ENCODE measurements around the gene ABCD1. TPM values are rescaled to one million over a fixed set of nuclear protein-coding genes. Genes with fewer than 3 reads are reported as not detected.

ABCD1 gene
- total and polyA plus RNA-seq, 9 of the 15 experiments (the other 6 are each of a cell fraction or from before 2014, with no cell fraction given) = 0.07 to 6.9 (median 2.2) TPM

DNA sequence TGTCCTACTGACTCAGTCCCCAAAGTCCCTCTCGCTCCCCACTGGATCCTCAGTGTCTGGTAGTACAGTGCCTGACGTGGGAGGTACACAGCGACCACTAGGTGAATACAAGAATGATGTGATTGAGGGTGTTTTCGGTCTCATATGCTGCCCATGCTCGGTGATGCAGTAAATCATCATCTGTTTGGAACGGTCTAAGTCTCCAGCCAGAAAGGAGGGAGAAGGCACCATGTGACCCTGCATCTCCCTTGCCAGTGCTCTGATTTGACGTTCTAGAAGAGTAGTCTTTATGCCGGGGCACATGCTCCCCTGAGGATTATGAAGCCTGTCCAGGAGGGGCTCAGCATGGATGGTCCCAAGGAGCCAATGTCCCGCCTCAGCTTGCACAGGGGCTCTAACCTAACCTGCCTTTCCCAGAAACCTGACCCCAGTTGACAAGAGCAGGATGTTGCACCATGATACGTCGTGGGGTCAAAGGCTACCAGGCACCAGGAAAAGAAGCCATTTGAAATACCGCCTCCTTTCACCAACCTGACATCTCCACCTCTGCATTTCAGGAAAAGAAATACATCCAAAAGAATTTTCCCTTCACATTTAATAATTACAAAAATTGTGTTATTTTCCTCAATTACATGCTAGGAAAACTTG, 25.6 kb downstream of the ABCD1 start:
- ChIA-PET POLR2A (no interaction called here), CTCF (ENCODE audit: low intra/inter-chr PET ratio) (no interaction called here)
- no peak overlapping the region for H3K4me3 ChIP-seq
- no peaks in the 10 kb centered on the region for H4K20me1 ChIP-seq (replicated peaks; ENCODE audit: control insufficient read depth, insufficient read depth, low read length)
- H3K9me3 ChIP-seq (replicated peaks; ENCODE audit: control insufficient read depth, insufficient read depth, low read depth, low read length) = no peaks in the 10 kb centered on the region
- WGBS (ENCODE audit: insufficient coverage, low coverage, missing lambda C conversion rate) = 62% methylated on average over 7 of the region's 12 CpGs
- no peak overlapping the region for H3K9ac ChIP-seq (ENCODE audit: insufficient read depth in 1 of 2, low read depth in 2 of 2, low read length in 2 of 2)
- peaks cover 0 to under 1% of the 10 kb centered on the region in 2 experiments; a peak in 1 of 5 replicates for H3K4me1 ChIP-seq (replicated peaks in 1 of 2; ENCODE audit: control insufficient read depth in 2 of 2, insufficient read depth in 2 of 2, low read length in 2 of 2)
- H3K27ac ChIP-seq (ENCODE audit: extremely low read depth, low read depth, low read length) = no peak overlapping the region
- H3K9me1 ChIP-seq (ENCODE audit: control insufficient read depth, insufficient read depth, low read length) = no peaks in the 10 kb centered on the region
- intact Hi-C loops (cut with micrococcal nuclease) = no loop called here
- H3K36me3 ChIP-seq (ENCODE audit: control insufficient read depth, insufficient read depth, low read length) = no peaks in the 10 kb centered on the region
- in situ Hi-C loops (cut with MboI) = no loop called here
- H3K4me2 ChIP-seq (ENCODE audit: insufficient read depth, low read length) = no peak overlapping the region
- TF ChIP-seq NR2C1 (IDR thresholded peaks at IDR 0.05) (peak; percentile 52), NR2C1 (tag; IDR thresholded peaks at IDR 0.05) (0 out of 2 replicates have a peak, but pooled peaks have one; percentile 14)
- TF ChIP-seq, protein P1, sequence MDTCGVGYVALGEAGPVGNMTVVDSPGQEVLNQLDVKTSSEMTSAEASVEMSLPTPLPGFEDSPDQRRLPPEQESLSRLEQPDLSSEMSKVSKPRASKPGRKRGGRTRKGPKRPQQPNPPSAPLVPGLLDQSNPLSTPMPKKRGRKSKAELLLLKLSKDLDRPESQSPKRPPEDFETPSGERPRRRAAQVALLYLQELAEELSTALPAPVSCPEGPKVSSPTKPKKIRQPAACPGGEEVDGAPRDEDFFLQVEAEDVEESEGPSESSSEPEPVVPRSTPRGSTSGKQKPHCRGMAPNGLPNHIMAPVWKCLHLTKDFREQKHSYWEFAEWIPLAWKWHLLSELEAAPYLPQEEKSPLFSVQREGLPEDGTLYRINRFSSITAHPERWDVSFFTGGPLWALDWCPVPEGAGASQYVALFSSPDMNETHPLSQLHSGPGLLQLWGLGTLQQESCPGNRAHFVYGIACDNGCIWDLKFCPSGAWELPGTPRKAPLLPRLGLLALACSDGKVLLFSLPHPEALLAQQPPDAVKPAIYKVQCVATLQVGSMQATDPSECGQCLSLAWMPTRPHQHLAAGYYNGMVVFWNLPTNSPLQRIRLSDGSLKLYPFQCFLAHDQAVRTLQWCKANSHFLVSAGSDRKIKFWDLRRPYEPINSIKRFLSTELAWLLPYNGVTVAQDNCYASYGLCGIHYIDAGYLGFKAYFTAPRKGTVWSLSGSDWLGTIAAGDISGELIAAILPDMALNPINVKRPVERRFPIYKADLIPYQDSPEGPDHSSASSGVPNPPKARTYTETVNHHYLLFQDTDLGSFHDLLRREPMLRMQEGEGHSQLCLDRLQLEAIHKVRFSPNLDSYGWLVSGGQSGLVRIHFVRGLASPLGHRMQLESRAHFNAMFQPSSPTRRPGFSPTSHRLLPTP (IDR thresholded peaks at IDR 0.05; ENCODE audit: borderline replicate concordance, extremely low read depth, insufficient read length) = no peak
- no peak for FAIRE-seq
- no peak overlapping the region for H2AFZ ChIP-seq (ENCODE audit: low read depth, low read length)
- no peaks in the 10 kb centered on the region for H3K27me3 ChIP-seq (ENCODE audit: control insufficient read depth in 2 of 2, insufficient read depth in 2 of 2, low read length in 2 of 2)
- ATAC-seq = no peak; the same call in 2 of the 3 replicates
- DNase-seq (ENCODE audit: extremely low read depth in 1 of 4, low spot score in 3 of 4) = peak in 1 of 4 experiments; percentile 3
- H3K79me2 ChIP-seq (ENCODE audit: control insufficient read depth, insufficient read depth, low read length) = no peaks in the 10 kb centered on the region
- no TSS peak for BruUV-seq (replicated peaks)
